Skin epidermis (tissue), 12 donors: ENCODE results near the gene EIF4G1.
A peak's percentile ranks its signal among the peaks of the same experiment; 100 is the strongest.
"Not testable (repeated sequence)": the region's sequence is repeated elsewhere in the genome, so short reads cannot be mapped to it uniquely, and the experiment has no call there.

Experiments
- H3K27ac ChIP-seq, 21 experiments: fragments of 200-600 bp; sonication (generic) in 11 of 21; one replicate each; pipeline ENCODE4 v1.5.0; 2020; ENCODE audit warnings: mild to moderate bottlenecking in 3 of 21, inconsistent platforms in 2 of 21, moderate library complexity in 2 of 21
- H3K4me3 ChIP-seq, 7 experiments: fragments of 200-600 bp; sonication (generic) in 2 of 7; one replicate each; pipeline ENCODE4 v1.5.0; 2020; ENCODE audit warnings: inconsistent platforms in 2 of 7, mild to moderate bottlenecking in 2 of 7, moderate library complexity in 1 of 7

The EIF4G1 gene

DNA sequence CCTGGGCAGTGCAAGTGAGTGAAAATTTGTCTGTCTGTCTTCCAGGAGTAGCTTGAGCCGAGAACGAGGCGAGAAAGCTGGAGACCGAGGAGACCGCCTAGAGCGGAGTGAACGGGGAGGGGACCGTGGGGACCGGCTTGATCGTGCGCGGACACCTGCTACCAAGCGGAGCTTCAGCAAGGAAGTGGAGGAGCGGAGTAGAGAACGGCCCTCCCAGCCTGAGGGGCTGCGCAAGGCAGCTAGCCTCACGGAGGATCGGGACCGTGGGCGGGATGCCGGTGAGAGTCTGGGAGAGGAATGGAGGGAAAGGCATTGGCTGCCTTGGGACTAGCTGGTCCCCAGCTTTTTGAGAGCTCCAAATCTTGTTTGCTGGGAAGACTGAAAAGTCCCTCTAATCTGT lies 12.8 kb downstream of the EIF4G1 start:
- H3K4me3 ChIP-seq, result no peak overlapping the region
- H3K27ac ChIP-seq, result no peak overlapping the region

- Histone ChIP-seq H3K4me3 (no peak overlapping the region), H3K27ac (peak overlapping the region in 1 of 21 experiments; percentile 11)
These were observed 14.1 kb downstream of the EIF4G1 start for GRCh38 chr3:184328516-184328915.

- Histone ChIP-seq H3K4me3 (no peak overlapping the region), H3K27ac (peak overlapping the region in 16 of 21 experiments; percentile 1 to 99 (median 60))
These were observed 18.1 kb downstream of the EIF4G1 start for GRCh38 chr3:184332370-184333090.

DNA sequence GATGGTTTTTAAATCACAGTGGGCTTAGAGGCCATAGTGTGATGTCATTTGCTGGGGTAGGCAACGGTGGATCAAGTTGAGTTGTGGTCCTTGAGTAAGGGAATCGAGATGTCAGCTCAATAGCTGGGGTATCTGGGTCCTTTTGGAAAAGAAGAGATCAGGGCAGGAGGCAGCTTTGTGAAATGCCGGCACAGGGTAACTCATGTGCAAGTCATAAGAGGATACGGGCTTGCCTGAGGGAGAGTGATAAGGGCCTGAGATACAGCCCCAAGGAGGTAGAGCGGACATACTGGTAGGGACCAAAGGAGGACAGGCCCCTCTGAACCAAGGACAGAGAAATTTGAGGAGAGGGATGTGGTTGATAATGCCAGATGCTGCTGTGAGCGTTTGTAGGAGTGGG lies 18.8 kb downstream of the EIF4G1 start:
- peak overlapping the region in 16 of 21 experiments; percentile 1 to 99 (median 60) for H3K27ac ChIP-seq

DNA sequence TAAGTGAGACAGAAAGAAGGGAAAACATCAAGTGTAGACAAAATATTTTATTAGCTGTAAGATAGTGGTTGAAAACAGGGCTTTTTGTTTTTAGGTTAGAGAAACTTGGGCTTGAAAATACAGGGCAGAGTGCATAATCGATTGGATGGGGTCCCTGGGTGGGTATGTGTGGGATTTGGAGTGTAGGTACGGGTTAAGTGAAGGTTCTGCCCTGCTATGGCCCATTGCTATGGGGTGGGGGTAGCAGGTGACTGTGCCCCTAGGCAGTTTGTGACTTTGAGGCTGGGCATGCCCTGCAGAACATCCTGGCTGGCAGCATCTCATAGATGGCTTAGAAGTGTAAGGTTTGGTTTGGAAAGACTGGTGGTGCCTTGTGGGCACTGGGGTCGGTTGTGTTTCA lies 19.3 kb downstream of the EIF4G1 start:
- H3K27ac ChIP-seq, result peak overlapping the region in 15 of 21 experiments; percentile 26 to 99 (median 62)
- H3K4me3 ChIP-seq, result no peak overlapping the region

More for the DNA sequence above, 18.8 kb downstream of the EIF4G1 start:
- H3K4me3 ChIP-seq, result no peak overlapping the region

GRCh38 chr3:184334470-184335158 lies 20.2 kb downstream of the EIF4G1 start:
- no peak overlapping the region for H3K4me3 ChIP-seq

DNA sequence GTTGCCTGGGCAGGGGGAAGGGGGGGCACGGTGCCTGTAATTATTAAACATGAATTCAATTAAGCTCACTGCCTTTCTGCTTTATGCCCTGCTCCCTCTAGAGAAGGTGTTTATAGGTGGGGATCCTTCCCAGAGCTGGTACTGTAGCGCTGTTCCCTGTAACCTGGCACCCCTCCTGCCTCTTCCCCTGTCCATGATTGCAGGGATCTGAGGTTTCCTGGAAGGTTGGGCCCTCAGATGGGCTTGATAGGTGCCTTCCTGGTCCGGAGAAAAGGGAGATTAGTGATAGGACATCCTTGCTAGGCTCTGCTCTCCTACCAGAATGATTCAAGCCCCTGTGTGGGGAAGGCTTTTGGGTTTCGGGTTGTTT lies 20.9 kb downstream of the EIF4G1 start:
- peak overlapping the region in 6 of 7 experiments; percentile 55 to 91 (median 82) for H3K4me3 ChIP-seq

More at GRCh38 chr3:184334470-184335158, 20.2 kb downstream of the EIF4G1 start:
- peak overlapping the region in 18 of 21 experiments; percentile 34 to 99 (median 96) for H3K27ac ChIP-seq

DNA sequence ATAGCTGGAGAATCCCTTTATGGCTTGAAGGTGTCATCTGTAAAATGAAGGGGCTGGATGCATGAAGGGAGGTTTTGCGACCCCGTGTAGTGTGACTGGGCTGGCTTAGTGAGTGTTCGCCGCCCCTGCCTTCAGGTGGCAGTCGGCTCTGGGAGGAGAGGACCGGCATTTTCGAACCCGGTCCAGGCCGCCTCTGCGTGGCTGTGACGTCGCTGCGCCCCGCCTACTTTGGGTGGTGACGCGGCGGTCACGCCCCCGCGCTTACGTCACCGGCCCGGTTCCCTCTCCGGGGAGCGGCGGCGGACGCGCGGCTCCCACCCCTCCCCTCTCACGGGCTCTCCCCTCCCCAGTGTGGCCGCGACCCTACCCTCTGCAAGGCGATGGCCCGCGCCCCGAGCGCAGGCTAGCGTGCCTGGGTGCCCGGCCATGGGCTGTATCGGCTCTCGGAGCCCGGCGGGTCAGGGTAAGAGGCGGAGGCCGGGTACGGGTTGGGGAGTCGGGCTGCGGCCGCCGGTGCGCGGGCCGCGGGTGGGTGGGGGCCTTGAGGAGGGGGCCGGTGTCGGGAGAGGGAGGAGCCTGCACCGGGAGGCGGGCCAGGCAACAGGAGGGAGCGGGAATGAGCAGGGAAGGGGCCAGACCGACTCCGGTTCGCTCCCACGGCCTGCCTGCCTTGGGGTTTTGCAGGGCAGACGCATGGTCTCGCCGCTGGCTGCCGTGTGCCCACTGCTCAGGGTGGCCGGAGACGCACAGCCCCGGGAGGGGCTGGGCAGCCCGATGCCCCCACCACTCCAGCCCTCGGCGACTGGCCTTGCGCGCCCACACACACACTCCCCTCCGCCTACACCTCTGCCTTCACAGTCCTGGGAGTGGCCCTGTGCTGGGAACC lies 21.5 kb downstream of the EIF4G1 start:
- H3K4me3 ChIP-seq, result peak overlapping the region; percentile 55 to 91 (median 78)

More for the DNA sequence above, 20.9 kb downstream of the EIF4G1 start:
- peak overlapping the region in 20 of 21 experiments; percentile 60 to 99 (median 96) for H3K27ac ChIP-seq

GRCh38 chr3:184336547-184337398 lies 22.4 kb downstream of the EIF4G1 start:
- peak overlapping the region; percentile 60 to 99 (median 95) for H3K27ac ChIP-seq
- peak overlapping the region; percentile 55 to 91 (median 78) for H3K4me3 ChIP-seq

More for the DNA sequence above, 21.5 kb downstream of the EIF4G1 start:
- H3K27ac ChIP-seq, result peak overlapping the region; percentile 60 to 99 (median 95)

DNA sequence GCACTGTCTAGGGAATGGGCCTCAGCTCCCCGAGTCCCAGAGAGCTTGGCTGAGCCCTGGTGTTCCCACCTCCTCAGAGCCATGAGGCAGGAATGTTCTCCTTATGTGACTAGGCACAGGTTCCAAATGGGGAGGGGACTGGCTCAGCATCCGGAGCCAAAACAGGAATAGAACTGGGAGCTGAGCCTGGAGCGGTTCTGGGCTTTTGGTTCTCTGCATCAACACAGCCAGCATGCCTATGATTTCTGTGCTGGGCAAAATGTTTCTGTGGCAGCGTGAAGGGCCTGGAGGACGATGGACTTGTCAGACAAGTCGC lies 23.0 kb downstream of the EIF4G1 start, which contains the start of gene FAM131A:
Gene FAM131A, plus strand, starts transcription at position 202 of the 316 bp plus-strand sequence. Its CDS starts 31 bp downstream, at position 233.
- Histone ChIP-seq H3K4me3 (peak within 1 kb of the TSS; percentile 55 to 91 (median 78)), H3K27ac (peak within 1 kb of the TSS in 20 of 21 experiments; percentile 86 to 99 (median 96))

DNA sequence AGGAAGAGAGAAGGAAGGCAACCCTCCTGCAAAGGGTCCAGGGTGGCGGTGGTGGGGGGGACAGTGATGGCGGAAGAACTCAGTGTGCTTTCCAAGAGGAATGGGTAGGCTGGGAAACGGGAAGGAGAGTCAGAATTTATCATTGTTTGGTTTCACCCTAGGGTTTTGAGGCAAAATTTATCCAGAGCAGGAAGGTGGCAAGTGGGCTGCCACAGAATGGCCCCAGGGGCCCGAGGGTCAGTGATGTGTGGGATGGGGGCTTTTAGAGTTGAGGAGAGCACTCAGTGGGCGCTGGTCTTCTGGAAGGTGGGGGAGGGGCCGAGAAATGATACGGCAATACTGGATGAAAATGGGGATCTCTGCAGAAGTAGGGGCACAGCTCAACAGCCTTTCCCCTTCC lies 23.6 kb downstream of the EIF4G1 start:
- H3K27ac ChIP-seq, result peak overlapping the region in 17 of 21 experiments; percentile 39 to 99 (median 96)
- H3K4me3 ChIP-seq, result peak overlapping the region in 1 of 7 experiments; percentile 86

- Histone ChIP-seq H3K4me3 (peak overlapping the region in 2 of 7 experiments; percentile 13 to 18), H3K27ac (peak overlapping the region in 18 of 21 experiments; percentile 12 to 99 (median 94))
These were observed 24.1 kb downstream of the EIF4G1 start for GRCh38 chr3:184338511-184338945.

- H3K4me3 ChIP-seq, result peak overlapping the region in 2 of 7 experiments; percentile 13 to 18
- peak overlapping the region in 17 of 21 experiments; percentile 12 to 99 (median 96) for H3K27ac ChIP-seq
These were observed 24.6 kb downstream of the EIF4G1 start for GRCh38 chr3:184339001-184339400.

- peak overlapping the region in 11 of 21 experiments; percentile 6 to 99 (median 96) for H3K27ac ChIP-seq
- not testable (repeated sequence) for H3K4me3 ChIP-seq
These were observed 25.2 kb downstream of the EIF4G1 start for GRCh38 chr3:184339451-184340135.

DNA sequence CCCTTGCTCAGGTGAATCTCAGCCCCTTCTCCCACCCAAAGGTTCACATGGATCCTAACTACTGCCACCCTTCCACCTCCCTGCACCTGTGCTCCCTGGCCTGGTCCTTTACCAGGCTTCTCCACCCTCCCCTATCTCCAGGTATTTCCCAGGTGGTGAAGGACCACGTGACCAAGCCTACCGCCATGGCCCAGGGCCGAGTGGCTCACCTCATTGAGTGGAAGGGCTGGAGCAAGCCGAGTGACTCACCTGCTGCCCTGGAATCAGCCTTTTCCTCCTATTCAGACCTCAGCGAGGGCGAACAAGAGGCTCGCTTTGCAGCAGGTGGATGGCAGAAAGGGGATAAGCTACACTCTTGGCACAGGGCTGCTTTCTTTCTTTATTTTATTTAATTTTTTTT lies 27.5 kb downstream of the EIF4G1 start:
- no peak overlapping the region for H3K27ac ChIP-seq

GRCh38 chr3:184343200-184343876 lies 28.9 kb downstream of the EIF4G1 start:
- Histone ChIP-seq H3K27ac (no peak overlapping the region), H3K4me3 (no peak overlapping the region)

More for the DNA sequence above, 27.5 kb downstream of the EIF4G1 start:
- no peak overlapping the region for H3K4me3 ChIP-seq

DNA sequence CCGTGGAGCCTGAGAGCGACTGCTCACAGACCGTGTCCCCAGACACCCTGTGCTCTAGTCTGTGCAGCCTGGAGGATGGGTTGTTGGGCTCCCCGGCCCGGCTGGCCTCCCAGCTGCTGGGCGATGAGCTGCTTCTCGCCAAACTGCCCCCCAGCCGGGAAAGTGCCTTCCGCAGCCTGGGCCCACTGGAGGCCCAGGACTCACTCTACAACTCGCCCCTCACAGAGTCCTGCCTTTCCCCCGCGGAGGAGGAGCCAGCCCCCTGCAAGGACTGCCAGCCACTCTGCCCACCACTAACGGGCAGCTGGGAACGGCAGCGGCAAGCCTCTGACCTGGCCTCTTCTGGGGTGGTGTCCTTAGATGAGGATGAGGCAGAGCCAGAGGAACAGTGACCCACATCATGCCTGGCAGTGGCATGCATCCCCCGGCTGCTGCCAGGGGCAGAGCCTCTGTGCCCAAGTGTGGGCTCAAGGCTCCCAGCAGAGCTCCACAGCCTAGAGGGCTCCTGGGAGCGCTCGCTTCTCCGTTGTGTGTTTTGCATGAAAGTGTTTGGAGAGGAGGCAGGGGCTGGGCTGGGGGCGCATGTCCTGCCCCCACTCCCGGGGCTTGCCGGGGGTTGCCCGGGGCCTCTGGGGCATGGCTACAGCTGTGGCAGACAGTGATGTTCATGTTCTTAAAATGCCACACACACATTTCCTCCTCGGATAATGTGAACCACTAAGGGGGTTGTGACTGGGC lies 30.3 kb downstream of the EIF4G1 start:
- no peak overlapping the region for H3K4me3 ChIP-seq
- H3K27ac ChIP-seq, result peak overlapping the region in 5 of 21 experiments; percentile 23 to 69 (median 30)
